HuH-7.5 (cell line): ENCODE measurements around the gene TAB3.
"Not testable (repeated sequence)": the region's sequence is repeated elsewhere in the genome, so short reads cannot be mapped to it uniquely, and the experiment has no call there.

Experiments used
- DNase-seq: peaks from one replicate; pipeline ENCODE4 v3.0.0; 2011; ENCODE audit warnings: low spot score

The TAB3 gene

DNA sequence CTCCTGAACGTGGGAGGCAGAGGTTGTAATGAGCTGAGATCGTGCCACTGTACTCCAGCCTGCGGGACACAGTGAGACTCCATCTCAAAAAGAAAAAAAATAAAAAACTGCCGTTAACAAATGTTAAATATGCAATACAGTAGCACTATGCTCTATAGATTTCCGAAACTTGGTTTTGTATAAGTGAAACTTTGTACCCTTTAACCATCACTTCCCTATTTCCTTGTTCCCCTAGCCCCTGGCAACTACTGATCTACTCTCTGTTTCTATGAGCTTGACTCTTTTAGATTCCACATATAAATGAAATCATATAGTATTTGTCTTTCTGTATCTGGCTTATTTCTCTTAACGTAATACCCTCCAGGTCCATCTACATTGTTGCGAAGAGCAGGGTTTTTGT, 74.1 kb downstream of the TAB3 start:
- DNase-seq = no peak

DNA sequence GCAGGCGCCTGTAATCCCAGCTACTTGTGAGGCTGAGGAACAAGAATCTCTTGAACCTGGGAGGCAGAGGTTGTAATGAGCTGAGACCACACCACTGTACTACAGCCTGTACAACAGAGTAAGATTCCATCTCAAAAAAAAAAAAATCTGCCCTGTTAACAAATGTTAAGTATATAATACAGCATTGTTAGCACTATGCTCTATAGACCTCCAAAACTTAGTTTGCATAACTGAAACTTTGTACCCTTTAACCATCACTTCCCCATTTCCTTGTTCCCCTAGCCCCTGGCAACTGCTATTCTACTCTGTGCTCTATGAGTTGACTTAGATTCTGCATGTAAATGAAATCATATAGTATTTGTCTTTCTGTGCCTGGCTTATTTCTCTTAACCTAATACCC, 76.7 kb downstream of the TAB3 start:
- DNase-seq = no peak

DNA sequence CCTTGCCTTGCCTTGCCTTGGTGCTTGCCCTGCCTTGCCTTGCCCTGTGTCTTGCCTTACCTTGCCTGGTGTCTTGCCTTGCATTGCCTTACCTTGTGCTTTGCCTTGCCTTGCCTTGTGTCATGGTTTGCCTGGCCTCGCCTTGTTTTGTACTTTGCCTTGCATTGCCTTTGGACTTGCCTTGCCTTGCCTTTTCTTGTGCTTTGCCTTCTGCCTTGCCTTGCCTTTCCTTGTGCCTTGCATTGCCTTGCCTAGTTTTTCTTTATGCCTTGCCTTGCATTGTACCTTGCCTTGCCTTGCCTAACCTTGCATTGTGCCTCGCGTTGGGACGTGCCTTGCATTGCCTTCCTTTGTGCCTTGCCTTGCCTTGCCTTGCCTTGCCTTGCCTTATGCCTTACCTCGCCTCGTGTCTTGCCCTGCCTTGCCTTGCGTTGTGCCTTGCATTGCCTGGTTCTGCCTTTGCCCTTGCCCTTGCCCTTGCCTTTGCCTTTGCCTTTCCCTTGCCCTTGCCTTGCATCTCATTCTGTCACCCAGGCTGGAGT, 82.8 kb downstream of the TAB3 start:
- DNase-seq = no peak

DNA sequence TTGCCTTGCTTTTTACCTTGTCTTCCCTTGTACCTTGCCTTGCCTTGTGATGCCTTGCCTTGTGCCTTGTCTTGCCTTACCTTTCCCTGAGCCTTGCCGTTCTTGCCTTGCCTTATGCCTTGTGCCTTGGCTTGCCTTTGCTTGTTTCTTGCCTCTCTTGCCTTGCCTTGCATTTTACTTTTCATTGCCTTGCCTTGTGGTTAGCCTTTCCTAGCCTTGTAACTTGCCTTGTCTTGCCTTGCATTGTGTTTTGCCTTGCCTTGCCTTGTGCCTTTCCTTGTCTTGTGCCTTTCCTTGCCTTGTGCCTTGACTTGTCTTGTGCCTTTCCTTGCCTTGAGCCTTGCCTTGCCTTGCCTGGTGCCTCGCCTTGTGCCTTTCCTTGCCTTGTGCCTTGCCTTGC, 84.6 kb downstream of the TAB3 start:
- no peak for DNase-seq

GRCh38 chrX:30800901-30801300, 88.2 kb downstream of the TAB3 start:
- DNase-seq = no peak

- no peak for DNase-seq
Measured at GRCh38 chrX:30799327-30799726, 89.7 kb downstream of the TAB3 start.

- DNase-seq = no peak
Measured at GRCh38 chrX:30798810-30799209, 90.2 kb downstream of the TAB3 start.

GRCh38 chrX:30797301-30797700, 91.8 kb downstream of the TAB3 start:
- not testable (repeated sequence) for DNase-seq

DNA sequence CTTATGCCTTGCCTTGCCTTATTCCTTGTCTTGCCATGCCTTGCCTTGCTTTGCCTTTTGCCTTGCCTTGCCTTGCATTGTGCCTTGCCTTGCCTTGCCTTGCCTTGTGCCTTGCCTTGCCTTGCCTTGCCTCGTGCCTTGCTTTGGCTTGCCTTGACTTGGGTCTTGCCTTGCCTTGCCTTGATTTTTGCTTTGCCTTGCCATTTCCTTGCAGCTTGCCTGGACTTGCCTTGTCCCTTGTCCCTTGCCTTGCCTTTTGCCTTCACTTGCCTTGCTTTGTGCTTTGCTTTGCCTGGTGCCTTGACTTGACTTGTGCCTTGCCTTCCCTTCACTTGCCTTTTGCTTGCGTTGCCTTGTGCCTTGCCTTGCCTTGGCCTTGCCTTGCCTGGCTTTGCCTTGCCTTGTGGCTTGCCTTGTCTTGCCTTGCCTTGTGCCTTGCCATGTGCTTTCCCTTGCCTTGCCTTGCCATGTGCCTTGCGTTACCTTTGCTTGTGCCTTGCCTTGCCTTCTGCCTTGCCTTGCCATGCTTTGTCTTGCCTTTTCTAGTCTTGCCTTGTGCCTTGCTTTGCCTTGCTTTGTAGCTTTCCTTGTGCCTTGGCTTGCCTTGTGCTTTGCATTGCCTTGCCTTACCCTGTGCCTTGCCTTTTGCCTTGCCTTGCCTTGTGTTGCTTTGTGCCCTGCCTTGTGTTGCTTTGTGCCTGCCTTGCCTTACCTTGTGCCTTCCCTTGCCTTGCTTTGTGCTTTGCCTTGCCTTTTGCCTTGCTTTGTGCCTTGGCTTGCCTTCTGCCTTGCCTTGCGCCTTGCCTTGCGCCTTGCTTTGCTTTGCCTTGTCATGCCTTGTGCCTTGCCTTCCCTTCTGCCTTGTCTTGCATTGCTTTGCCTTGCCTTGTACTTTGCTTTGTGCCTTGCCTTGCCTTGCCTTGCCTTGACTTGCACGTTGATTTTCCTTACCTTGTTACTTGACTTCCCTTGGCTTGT, 92.8 kb downstream of the TAB3 start:
- DNase-seq = no peak

GRCh38 chrX:30794497-30794896, 94.6 kb downstream of the TAB3 start:
- no peak for DNase-seq

- DNase-seq = no peak
Measured at GRCh38 chrX:30793767-30794103, 95.3 kb downstream of the TAB3 start.

GRCh38 chrX:30793075-30793766, 95.8 kb downstream of the TAB3 start:
- DNase-seq = no peak

DNA sequence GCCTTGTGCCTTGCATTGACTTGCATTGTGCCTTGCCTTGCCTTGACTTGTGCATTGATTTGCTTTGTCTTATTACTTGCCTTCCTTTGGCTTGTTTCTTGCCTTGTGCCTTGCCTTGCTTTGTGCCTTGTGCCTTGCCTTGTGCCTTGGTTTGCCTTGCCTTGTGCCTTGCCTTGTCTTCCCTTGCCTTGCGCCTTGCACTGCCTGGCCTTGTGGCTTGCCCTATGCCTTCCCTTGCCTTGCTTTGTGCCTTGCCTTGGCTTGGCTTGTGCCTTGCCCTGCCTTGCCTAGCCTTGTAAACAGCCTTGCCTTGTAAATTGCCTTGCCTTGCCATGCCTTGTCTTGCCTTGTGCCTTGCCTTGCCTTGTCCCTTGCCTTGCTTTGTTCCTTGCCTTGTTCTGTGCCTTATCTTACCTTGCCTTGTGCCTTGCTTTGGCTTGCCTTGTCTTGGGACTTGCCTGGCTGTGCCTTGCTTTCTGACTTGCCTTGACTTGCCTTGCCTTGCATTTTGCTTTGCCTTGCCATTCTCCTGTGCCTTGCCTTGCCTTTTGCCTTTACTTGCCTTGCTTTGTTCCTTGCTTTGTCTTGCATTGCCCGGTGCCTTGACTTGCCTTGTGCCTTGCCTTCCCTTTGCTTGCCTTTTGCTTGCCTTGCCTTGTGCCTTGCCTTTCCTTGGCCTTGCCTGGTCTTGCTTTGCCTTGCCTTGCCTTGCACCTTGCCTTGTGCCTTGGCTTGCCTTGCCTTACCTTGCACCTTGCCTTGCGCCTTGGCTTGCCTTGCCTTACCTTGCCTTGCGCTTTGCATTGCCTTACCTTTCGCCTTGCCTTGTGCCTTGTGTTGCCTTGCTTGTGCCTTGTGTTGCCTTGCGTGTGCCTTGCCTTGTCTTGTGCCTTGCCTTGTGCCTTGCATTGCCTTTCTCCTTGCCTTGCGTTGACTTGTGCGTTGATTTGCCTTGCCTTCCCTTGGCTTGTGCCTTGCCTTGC, 97.5 kb downstream of the TAB3 start:
- DNase-seq = no peak

DNA sequence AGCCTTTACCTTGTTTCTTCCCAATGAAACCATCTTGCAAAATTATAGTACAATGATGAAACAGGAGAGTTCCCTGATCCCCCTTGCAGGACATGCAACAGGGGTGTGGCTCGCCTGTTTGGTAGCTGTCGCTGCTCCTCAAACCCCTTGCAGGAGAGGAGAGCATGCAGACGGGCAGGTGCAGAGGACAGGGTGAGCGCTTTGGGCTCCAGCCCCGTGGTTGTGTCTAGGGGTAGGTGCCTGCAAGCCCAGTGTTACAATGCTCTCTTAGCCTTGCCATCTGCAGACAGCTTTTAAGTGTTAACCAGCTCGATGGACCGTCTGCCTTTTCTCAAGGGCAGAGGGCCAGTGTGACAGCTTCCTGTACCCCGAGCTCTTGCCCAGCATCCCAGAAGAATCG, 102.0 kb downstream of the TAB3 start:
- DNase-seq = no peak

- no peak for DNase-seq
Measured at GRCh38 chrX:30786374-30786773, 102.7 kb downstream of the TAB3 start.

GRCh38 chrX:30781711-30782444, 107.2 kb downstream of the TAB3 start:
- no peak for DNase-seq

DNA sequence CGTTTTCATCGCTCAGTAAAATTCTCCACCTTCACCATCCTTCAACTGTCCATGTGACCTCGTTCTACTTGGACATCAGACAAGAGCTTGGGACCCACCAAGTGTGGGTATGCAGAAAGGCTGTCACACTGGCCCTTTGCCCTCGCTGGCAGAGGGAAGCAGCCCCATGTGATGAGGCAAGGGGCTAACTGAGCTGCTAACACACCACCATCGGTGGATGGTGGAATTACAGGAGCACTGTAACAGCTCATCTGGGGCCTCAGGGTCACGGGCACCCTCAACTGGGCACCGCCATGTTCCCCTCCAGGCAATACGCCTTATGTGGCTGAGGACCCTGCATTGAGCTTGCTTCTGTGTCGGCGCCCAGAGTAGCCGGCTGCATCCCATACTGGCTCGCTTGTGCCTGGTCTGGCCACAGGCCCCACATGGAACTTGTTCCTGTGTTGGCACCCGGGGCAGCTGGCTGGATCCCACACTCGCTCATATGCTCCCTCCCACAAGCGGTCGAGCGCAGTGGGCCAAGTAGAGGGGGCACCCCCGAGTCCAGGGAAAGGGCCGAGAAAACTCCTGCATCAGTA, 109.5 kb downstream of the TAB3 start:
- no peak for DNase-seq

DNA sequence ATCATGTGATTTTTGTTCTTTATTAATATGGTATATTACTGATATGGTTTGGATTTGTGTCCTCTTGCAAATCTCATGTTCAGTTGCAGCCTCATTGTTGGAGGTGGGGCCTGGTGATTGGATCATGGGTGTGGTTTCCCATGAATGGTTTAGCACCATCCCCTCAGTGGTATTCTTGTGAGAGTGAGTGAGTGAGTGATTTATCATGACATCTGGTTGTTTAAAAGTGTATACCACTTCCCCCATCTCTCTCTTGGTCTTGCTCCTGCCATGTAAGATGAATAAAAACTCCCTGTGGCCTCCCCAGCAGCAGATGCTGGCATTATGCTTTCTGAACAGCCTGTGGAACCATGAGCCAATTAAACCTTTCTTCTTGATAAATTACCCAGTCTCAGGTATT, 111.5 kb downstream of the TAB3 start:
- no peak for DNase-seq
